Activated T-cell treated with anti-CD3 and anti-CD28 coated beads, Interleukin-2, amount 50 U/mL, for 4 hours (primary cell): ENCODE measurements around the gene SYNGR3. TPM values are rescaled to one million over a fixed set of nuclear protein-coding genes. Genes with fewer than 3 reads are reported as not detected.

Experiments used
- ATAC-seq, 2 donors: fragments of 200-7000 bp; cut with Tn5 transposase; one replicate each; pipeline ENCODE4 v1.10.0; 2021
- DNase-seq: peaks from one replicate; pipeline ENCODE4 v3.0.0-alpha.2; 2020
- H3K27me3 Mint-ChIP-seq: one replicate; pipeline ENCODE4 v1.8.0; 2021; ENCODE audit warnings: low read depth, mixed read lengths
- H3K36me3 Mint-ChIP-seq: one replicate; pipeline ENCODE4 v1.8.0; 2022; ENCODE audit warnings: mixed read lengths; ENCODE audit not compliant: insufficient read depth
- H3K4me1 Mint-ChIP-seq: one replicate; pipeline ENCODE4 v1.8.0; 2021; ENCODE audit warnings: low read depth, mixed read lengths
- H3K4me3 Mint-ChIP-seq: one replicate; pipeline ENCODE4 v1.8.0; 2021; ENCODE audit warnings: mild to moderate bottlenecking, moderate library complexity, mixed read lengths
- H3K9me3 Mint-ChIP-seq: one replicate; pipeline ENCODE4 v1.8.0; 2021; ENCODE audit warnings: mixed read lengths
- total RNA-seq, 3 donors: library from RNA; stranded (reverse); gene quantifications; one replicate each; pipeline ENCODE4 v1.2.1, GENCODE V29; 2021

The SYNGR3 gene
- total RNA-seq, 3 donors from 2014 or later, result 2.7 to 4.3 (median 3.5) TPM

GRCh38 chr16:1979271-1980029 lies 10.3 kb upstream of the SYNGR3 start:
- H3K4me3 Mint-ChIP-seq, result no peak overlapping the region
- H3K27me3 Mint-ChIP-seq, result peaks cover 16% of the 10 kb centered on the region
- DNase-seq (peak; percentile 55), ATAC-seq (peak in 1 of 2 donors; percentile 9)
- H3K4me1 Mint-ChIP-seq, result peaks cover 8% of the 10 kb centered on the region
- H3K9me3 Mint-ChIP-seq, result no peaks in the 10 kb centered on the region
- peaks cover 21% of the 10 kb centered on the region for H3K36me3 Mint-ChIP-seq

DNA sequence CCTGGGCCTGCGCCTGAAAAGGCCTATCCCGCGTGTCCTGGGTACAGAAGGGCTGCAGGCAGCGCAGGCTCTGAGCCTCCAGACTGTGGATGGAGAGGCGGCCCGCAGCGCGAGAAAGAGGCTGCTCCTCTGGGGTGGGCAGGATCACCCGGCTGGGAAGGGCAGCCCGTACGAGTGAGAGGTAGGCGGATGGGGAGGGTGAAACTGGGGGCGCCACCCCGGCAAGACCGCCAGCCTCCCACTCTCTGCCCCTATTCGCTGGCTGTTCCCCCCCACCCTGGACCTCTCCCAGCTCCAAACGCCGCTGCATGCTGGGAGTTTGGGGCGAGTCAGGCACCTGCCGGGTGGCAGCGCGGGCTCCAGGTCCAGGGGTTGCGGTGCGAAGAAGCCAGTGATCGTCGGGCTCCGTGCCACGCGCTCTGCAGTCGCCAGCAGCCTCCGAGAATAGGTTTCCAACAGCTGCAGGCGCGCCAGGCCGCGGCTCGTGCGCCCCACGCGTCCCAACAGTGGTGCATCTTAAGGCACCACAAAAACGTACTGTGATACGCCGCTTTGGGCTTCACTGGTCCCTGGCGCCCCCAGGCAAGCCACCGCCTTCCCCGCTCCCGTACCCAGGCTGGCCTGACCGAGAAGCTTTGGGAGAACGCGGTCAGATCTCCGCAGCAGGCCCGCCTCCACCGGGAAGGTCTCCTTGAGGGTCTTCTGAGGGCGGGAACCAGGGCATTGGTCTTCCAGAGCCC lies 9.6 kb upstream of the SYNGR3 start:
- ATAC-seq, result no peak
- Mint-ChIP-seq H3K27me3 (peaks cover 16% of the 10 kb centered on the region), H3K4me3 (no peak overlapping the region), H3K36me3 (peaks cover 16% of the 10 kb centered on the region), H3K4me1 (peaks cover 15% of the 10 kb centered on the region), H3K9me3 (no peaks in the 10 kb centered on the region)
- DNase-seq, result no peak

- H3K27me3 Mint-ChIP-seq, result peaks cover 16% of the 10 kb centered on the region
- H3K4me1 Mint-ChIP-seq, result peaks cover 18% of the 10 kb centered on the region
- H3K4me3 Mint-ChIP-seq, result no peak overlapping the region
- DNase-seq (no peak), ATAC-seq (no peak)
- peaks cover 13% of the 10 kb centered on the region for H3K36me3 Mint-ChIP-seq
- H3K9me3 Mint-ChIP-seq, result no peaks in the 10 kb centered on the region
Measured at GRCh38 chr16:1980770-1981087, 9.0 kb upstream of the SYNGR3 start.

GRCh38 chr16:1981398-1981836 lies 8.4 kb upstream of the SYNGR3 start, which contains the start of gene NOXO1:
Gene NOXO1, minus strand, starts transcription at chr16:1981469. Its CDS starts 290 bp downstream, at chr16:1981179.
- Mint-ChIP-seq H3K27me3 (peaks cover 16% of the 10 kb centered on the region), H3K9me3 (no peaks in the 10 kb centered on the region), H3K36me3 (peaks cover 8% of the 10 kb centered on the region), H3K4me3 (peak within 1 kb of the TSS; percentile 78), H3K4me1 (peaks cover 18% of the 10 kb centered on the region)
- DNase-seq, result no peak
- no peak for ATAC-seq

- DNase-seq (no peak), ATAC-seq (no peak)
- Mint-ChIP-seq H3K4me1 (peaks cover 18% of the 10 kb centered on the region), H3K9me3 (no peaks in the 10 kb centered on the region), H3K36me3 (peaks cover 8% of the 10 kb centered on the region), H3K4me3 (no peak overlapping the region), H3K27me3 (peaks cover 16% of the 10 kb centered on the region)
Measured at GRCh38 chr16:1982013-1982433, 7.7 kb upstream of the SYNGR3 start.

GRCh38 chr16:1982991-1983543 lies 6.7 kb upstream of the SYNGR3 start:
- peaks cover 18% of the 10 kb centered on the region for H3K4me1 Mint-ChIP-seq
- H3K4me3 Mint-ChIP-seq, result peak overlapping the region; percentile 78
- peaks cover 5% of the 10 kb centered on the region for H3K36me3 Mint-ChIP-seq
- DNase-seq, result no peak
- peaks cover 16% of the 10 kb centered on the region for H3K27me3 Mint-ChIP-seq
- ATAC-seq, result no peak
- H3K9me3 Mint-ChIP-seq, result no peaks in the 10 kb centered on the region

- H3K27me3 Mint-ChIP-seq, result peaks cover 19% of the 10 kb centered on the region
- H3K36me3 Mint-ChIP-seq, result peaks cover 3% of the 10 kb centered on the region
- peaks cover 18% of the 10 kb centered on the region for H3K4me1 Mint-ChIP-seq
- peak within 1 kb of the TSS; percentile 83 for H3K4me3 Mint-ChIP-seq
- DNase-seq (peak; percentile 42), ATAC-seq (peak; percentile 65 to 73)
- no peaks in the 10 kb centered on the region for H3K9me3 Mint-ChIP-seq
Measured at GRCh38 chr16:1983544-1984346, 6.0 kb upstream of the SYNGR3 start, which contains the start of gene GFER. Gene GFER, plus strand, starts transcription at chr16:1984193. Its CDS starts 26 bp downstream, at chr16:1984219.

GRCh38 chr16:1984347-1985225 lies 5.2 kb upstream of the SYNGR3 start:
- peaks cover 27% of the 10 kb centered on the region for H3K27me3 Mint-ChIP-seq
- ATAC-seq, result peak; percentile 37 to 39
- peaks cover 20% of the 10 kb centered on the region for H3K4me1 Mint-ChIP-seq

GRCh38 chr16:1985466-1986150 lies 4.2 kb upstream of the SYNGR3 start:
- ATAC-seq (no peak), DNase-seq (no peak)
- Mint-ChIP-seq H3K4me1 (peaks cover 22% of the 10 kb centered on the region), H3K9me3 (no peaks in the 10 kb centered on the region), H3K4me3 (peak overlapping the region; percentile 83), H3K27me3 (peaks cover 23% of the 10 kb centered on the region), H3K36me3 (peaks cover 3% of the 10 kb centered on the region)

More at GRCh38 chr16:1984347-1985225, 5.2 kb upstream of the SYNGR3 start:
- Mint-ChIP-seq H3K9me3 (no peaks in the 10 kb centered on the region), H3K4me3 (peak overlapping the region; percentile 83), H3K36me3 (peaks cover 3% of the 10 kb centered on the region)
- no peak for DNase-seq

- peaks cover 3% of the 10 kb centered on the region for H3K36me3 Mint-ChIP-seq
- DNase-seq (no peak), ATAC-seq (no peak)
- no peaks in the 10 kb centered on the region for H3K9me3 Mint-ChIP-seq
- peaks cover 29% of the 10 kb centered on the region for H3K4me1 Mint-ChIP-seq
- no peak overlapping the region for H3K4me3 Mint-ChIP-seq
- H3K27me3 Mint-ChIP-seq, result peaks cover 14% of the 10 kb centered on the region
Measured at GRCh38 chr16:1987198-1987597, 2.6 kb upstream of the SYNGR3 start.

DNA sequence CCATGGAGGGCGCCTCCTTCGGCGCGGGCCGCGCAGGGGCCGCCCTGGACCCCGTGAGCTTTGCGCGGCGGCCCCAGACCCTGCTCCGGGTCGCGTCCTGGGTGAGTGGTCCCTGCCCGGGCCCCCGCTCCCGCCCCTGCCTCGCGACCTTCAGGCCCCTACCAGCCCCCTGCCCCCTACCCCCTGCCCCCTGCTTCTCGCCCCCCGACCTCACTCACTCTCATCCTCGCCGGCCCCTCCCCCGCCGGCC lies 256 bp downstream of the SYNGR3 start:
- ATAC-seq, result no peak
- Mint-ChIP-seq H3K4me3 (no peak overlapping the region), H3K4me1 (peaks cover 26% of the 10 kb centered on the region)

DNA sequence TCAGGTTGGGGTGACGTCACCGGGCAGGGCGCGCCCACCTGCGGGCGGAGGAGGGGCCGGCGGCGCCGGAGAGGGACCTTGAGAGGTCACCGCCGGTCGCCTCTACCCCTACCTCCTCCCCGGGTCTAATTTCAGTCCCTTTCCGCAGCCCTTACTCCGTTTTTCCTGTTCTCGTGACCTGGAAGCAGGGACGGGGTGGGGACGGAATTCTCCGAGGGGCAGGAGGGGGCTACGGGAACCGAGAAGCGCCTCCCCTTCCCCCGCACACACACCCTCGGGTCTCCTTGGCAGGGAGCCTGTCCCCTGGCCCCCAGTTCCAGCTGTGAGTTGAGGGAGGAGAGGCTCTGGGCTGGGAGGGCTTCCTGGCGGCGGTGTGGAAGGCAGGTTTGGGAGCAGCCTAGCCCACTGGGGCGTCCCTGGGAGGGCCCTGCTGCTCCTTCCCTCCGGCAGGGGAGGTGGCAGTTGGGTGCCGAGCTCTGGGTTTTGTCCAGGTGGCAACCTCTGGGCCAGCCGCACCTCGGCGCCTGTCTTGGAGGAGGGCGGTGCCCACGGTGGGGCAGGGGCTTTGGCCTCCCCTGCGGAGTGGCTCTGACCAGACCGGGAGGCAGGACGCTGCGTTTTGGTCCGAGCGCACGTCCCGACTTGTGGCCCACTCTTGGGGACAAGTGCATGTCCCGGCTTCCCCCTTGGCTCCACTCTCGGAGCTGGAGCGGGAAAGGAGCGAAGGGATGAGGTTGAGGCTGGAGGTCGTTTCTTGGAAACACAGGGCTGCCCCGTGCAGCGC lies 773 bp downstream of the SYNGR3 start:
- Mint-ChIP-seq H3K27me3 (peaks cover 11% of the 10 kb centered on the region), H3K36me3 (peaks cover 3% of the 10 kb centered on the region), H3K4me3 (peak overlapping the region; percentile 70), H3K4me1 (peaks cover 21% of the 10 kb centered on the region), H3K9me3 (no peaks in the 10 kb centered on the region)
- ATAC-seq (no peak), DNase-seq (no peak)

More for the DNA sequence above, 256 bp downstream of the SYNGR3 start:
- Mint-ChIP-seq H3K27me3 (peaks cover 11% of the 10 kb centered on the region), H3K9me3 (no peaks in the 10 kb centered on the region), H3K36me3 (peaks cover 3% of the 10 kb centered on the region)
- DNase-seq, result no peak
